ENCODE data around the gene IFNGR1. TPM values are rescaled to one million over a fixed set of nuclear protein-coding genes. Genes with fewer than 3 reads are reported as not detected.
"Not testable (repeated sequence)": the region's sequence is repeated elsewhere in the genome, so short reads cannot be mapped to it uniquely, and the experiment has no call there.

Gene IFNGR1
- total RNA-seq, 1 donor from 2014 or later: 67.3 TPM

DNA sequence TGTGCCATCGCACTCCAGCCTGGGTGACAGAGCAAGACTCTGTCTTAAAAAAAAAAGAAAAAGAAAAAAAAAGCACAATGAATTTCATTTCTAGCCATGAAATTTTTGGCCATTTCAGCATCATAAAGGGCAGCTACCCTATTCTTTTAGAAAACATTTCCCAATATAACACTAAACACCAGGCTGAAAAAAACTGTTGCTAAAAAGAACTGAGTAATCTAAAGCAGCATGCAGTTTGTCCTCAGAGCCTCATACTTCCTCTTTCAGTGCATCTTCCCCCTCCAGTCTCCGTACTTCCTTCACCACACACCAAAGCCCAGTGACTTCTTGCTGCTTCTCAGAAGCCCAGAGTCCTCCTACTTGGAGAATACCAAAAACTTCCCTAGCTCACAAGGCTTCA, 5.6 kb upstream of the IFNGR1 start:
- Histone ChIP-seq H3K9ac (ENCODE audit: low read depth in 1 of 3, low read length in 3 of 3) (no peak overlapping the region), H3K27ac (ENCODE audit: low read depth, low read length) (peak overlapping the region; percentile 43), H3K4me1 (ENCODE audit: control insufficient read depth in 3 of 3, insufficient read depth in 3 of 3, low read length in 3 of 3) (peaks cover 3 to 10% (median 8%) of the 10 kb centered on the region in 3 donors)

DNA sequence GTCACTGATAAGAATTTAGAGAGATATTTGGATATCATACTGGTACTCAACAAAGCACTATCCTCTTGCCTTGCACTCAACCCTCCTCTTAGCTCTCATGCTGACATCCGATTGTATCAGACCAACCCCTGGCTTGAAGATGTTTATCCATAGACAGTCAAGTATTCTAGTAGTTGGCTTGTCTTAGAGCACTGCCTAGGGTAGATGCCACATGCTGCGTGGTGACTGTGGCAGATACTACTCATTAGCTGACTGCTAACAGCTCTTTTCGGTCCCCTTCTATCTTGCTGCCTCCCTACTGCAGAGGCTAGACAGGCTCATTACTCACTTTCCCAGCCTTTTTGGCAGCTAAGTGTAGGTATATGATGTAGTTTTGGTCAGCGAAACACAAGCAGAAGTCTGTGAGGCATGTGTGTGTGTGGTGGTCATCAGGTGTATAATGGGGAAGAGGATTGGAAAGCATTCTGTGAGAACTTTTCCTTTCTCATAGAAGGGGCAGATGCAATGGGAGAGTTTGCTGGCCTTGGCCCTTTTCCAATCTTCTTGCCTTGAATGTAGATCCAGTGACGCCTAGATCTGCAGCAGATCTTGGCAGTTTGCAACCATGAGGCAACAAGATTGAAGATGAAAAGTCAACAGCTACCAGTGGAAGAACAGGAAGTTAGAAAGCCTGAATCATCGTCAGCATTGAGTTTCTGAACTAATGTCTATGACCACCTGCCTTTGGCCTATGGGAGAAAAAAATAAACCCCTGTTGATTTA, 4.4 kb upstream of the IFNGR1 start:
- no peaks in the 10 kb centered on the region for H3K36me3 ChIP-seq (ENCODE audit: control insufficient read depth in 3 of 3, insufficient read depth in 3 of 3, low read length in 3 of 3)
- peak overlapping the region; percentile 43 for H3K27ac ChIP-seq (ENCODE audit: low read depth, low read length)
- no peak overlapping the region for H3K9ac ChIP-seq (ENCODE audit: low read depth in 1 of 3, low read length in 3 of 3)
- no peaks in the 10 kb centered on the region for H3K9me3 ChIP-seq (ENCODE audit: control insufficient read depth in 3 of 3, low read length in 3 of 3)
- peaks cover 4 to 13% (median 12%) of the 10 kb centered on the region in 3 donors for H3K4me1 ChIP-seq (ENCODE audit: control insufficient read depth in 3 of 3, insufficient read depth in 3 of 3, low read length in 3 of 3)
- H3K4me3 ChIP-seq (ENCODE audit: low read length in 3 of 3): no peak overlapping the region
- H3K27me3 ChIP-seq (ENCODE audit: control insufficient read depth in 3 of 3, insufficient read depth in 3 of 3, low read length in 3 of 3): no peaks in the 10 kb centered on the region

More for the DNA sequence above, 5.6 kb upstream of the IFNGR1 start:
- Histone ChIP-seq H3K27me3 (ENCODE audit: control insufficient read depth in 3 of 3, insufficient read depth in 3 of 3, low read length in 3 of 3) (no peaks in the 10 kb centered on the region), H3K9me3 (ENCODE audit: control insufficient read depth in 3 of 3, low read length in 3 of 3) (no peaks in the 10 kb centered on the region), H3K4me3 (ENCODE audit: low read length in 3 of 3) (no peak overlapping the region), H3K36me3 (ENCODE audit: control insufficient read depth in 3 of 3, insufficient read depth in 3 of 3, low read length in 3 of 3) (no peaks in the 10 kb centered on the region)

DNA sequence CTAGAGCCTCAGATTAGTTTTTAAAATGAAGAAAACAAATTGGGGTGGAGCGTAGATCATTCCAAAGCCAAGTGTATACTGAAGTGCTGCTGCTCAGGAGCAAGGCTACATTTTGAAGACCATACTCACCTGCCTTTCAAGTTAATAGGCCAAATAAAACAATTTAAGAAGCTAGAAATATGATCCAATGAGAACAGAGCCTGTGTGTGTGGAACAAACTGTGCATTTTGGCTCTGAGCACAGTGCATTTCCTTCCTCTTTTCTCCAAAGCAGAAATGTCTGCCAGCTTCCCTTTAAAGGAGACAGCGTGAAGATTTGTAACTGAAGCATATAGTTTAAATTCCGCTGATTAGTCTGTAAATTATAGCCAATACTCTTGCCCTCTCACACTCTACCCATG, 3.2 kb upstream of the IFNGR1 start:
- no peak overlapping the region for H3K9ac ChIP-seq (ENCODE audit: low read depth in 1 of 3, low read length in 3 of 3)
- no peak overlapping the region for H3K4me3 ChIP-seq (ENCODE audit: low read length in 3 of 3)

DNA sequence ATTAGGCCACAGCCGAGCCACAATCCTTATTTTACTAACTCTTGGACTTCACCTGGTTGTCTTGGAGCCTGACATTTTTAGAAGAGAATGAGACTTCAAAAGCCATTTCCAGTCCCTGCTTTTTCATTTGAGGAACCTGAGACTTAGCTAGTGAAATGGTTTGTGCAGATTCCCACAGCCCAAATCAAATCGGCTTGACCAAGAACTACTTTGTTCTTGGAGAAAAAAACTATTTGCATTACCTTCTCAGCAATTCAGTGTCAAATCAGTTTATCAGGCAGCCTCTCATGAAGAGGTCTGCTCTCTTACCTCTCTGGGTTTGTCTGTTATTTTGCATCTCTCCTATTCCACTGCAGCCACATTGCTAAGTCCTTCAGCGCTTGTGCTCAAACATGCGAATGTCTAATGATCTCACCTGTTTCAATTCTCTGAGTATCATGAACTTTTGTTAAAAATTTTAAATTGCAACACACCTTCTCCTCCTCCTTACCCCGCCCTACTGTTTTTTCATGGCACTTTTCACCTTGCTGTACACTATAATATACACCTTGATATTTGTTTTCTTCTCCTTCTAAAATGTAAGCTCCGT, 573 bp upstream of the IFNGR1 start:
- peaks cover 29 to 35% (median 29%) of the 10 kb centered on the region in 3 donors for H3K4me1 ChIP-seq (ENCODE audit: control insufficient read depth in 3 of 3, insufficient read depth in 3 of 3, low read length in 3 of 3)
- peak overlapping the region; percentile 84 to 99 (median 99) for H3K9ac ChIP-seq (ENCODE audit: low read depth in 1 of 3, low read length in 3 of 3)
- peak overlapping the region; percentile 78 to 98 (median 92) for H3K4me3 ChIP-seq (ENCODE audit: low read length in 3 of 3)
- H3K27ac ChIP-seq (ENCODE audit: low read depth, low read length): peak overlapping the region; percentile 98
- H3K27me3 ChIP-seq (ENCODE audit: control insufficient read depth in 3 of 3, insufficient read depth in 3 of 3, low read length in 3 of 3): no peaks in the 10 kb centered on the region
- H3K36me3 ChIP-seq (ENCODE audit: control insufficient read depth in 3 of 3, insufficient read depth in 3 of 3, low read length in 3 of 3): no peaks in the 10 kb centered on the region
- H3K9me3 ChIP-seq (ENCODE audit: control insufficient read depth in 3 of 3, low read length in 3 of 3): no peaks in the 10 kb centered on the region

More for the DNA sequence above, 3.2 kb upstream of the IFNGR1 start:
- no peaks in the 10 kb centered on the region for H3K9me3 ChIP-seq (ENCODE audit: control insufficient read depth in 3 of 3, low read length in 3 of 3)
- no peaks in the 10 kb centered on the region for H3K36me3 ChIP-seq (ENCODE audit: control insufficient read depth in 3 of 3, insufficient read depth in 3 of 3, low read length in 3 of 3)
- no peaks in the 10 kb centered on the region for H3K27me3 ChIP-seq (ENCODE audit: control insufficient read depth in 3 of 3, insufficient read depth in 3 of 3, low read length in 3 of 3)
- H3K4me1 ChIP-seq (ENCODE audit: control insufficient read depth in 3 of 3, insufficient read depth in 3 of 3, low read length in 3 of 3): peaks cover 11 to 19% (median 17%) of the 10 kb centered on the region in 3 donors
- peak overlapping the region; percentile 48 for H3K27ac ChIP-seq (ENCODE audit: low read depth, low read length)

DNA sequence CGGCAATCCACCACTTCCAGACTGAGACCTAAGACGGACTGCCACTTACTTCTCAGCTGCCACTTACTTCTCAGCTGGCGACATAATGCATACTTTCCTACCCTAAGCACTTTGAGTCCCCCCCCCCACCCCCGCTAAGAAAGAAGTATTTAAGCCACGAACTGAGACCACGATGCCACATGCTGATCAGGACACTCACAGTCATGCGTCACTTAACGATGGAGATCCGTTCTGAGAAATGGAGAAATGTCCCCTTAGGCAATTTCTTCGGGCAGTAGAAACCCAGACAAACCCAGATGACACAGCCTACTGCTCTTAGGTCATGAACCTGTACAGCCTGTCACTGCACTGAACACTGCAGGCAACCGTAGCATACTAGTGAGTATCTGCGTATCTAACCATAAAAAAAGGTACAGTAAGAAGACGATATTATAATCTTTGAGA, 690 bp downstream of the IFNGR1 start:
- H3K27ac ChIP-seq (ENCODE audit: low read depth, low read length): peak overlapping the region; percentile 98
- peak overlapping the region; percentile 84 to 99 (median 99) for H3K9ac ChIP-seq (ENCODE audit: low read depth in 1 of 3, low read length in 3 of 3)
- peak overlapping the region; percentile 78 to 98 (median 92) for H3K4me3 ChIP-seq (ENCODE audit: low read length in 3 of 3)
- no peaks in the 10 kb centered on the region for H3K27me3 ChIP-seq (ENCODE audit: control insufficient read depth in 3 of 3, insufficient read depth in 3 of 3, low read length in 3 of 3)
- H3K36me3 ChIP-seq (ENCODE audit: control insufficient read depth in 3 of 3, insufficient read depth in 3 of 3, low read length in 3 of 3): no peaks in the 10 kb centered on the region
- H3K9me3 ChIP-seq (ENCODE audit: control insufficient read depth in 3 of 3, low read length in 3 of 3): no peaks in the 10 kb centered on the region
- H3K4me1 ChIP-seq (ENCODE audit: control insufficient read depth in 3 of 3, insufficient read depth in 3 of 3, low read length in 3 of 3): peaks cover 30 to 43% (median 40%) of the 10 kb centered on the region in 3 donors

DNA sequence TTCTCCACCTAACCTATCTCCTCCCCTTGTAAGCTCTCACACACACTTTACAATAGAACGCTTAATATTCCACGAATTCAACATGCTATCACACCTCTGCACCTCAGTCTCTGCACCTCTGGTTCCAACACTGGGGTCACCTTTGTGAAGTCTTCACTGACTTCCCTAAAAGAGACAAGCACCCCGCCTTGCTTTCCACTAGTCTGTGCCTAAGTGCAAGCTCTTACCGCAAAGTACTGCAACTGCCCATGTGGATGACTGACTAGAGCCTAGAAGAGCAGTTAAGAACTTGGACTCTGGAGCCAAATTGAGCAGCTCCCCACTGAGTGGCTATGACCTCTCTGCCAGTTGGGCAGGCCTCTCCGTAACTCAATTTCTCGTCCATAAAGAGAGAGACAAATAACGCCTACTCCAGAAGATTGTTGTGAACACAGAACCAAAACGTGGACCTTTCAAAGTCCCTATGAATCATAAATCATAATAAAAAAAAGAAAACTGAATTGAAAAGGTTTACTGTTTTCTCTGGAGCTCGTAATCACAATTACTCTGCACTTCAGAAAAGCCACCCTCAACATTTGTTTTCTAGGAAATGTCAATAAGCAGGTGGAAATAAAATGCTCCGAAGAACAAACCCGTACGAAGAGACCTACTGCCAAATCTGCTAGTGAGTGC, 1.2 kb downstream of the IFNGR1 start:
- H3K27me3 ChIP-seq (ENCODE audit: control insufficient read depth in 3 of 3, insufficient read depth in 3 of 3, low read length in 3 of 3): no peaks in the 10 kb centered on the region
- peaks cover 28 to 44% (median 42%) of the 10 kb centered on the region in 3 donors for H3K4me1 ChIP-seq (ENCODE audit: control insufficient read depth in 3 of 3, insufficient read depth in 3 of 3, low read length in 3 of 3)
- H3K9me3 ChIP-seq (ENCODE audit: control insufficient read depth in 3 of 3, low read length in 3 of 3): no peaks in the 10 kb centered on the region
- no peaks in the 10 kb centered on the region for H3K36me3 ChIP-seq (ENCODE audit: control insufficient read depth in 3 of 3, insufficient read depth in 3 of 3, low read length in 3 of 3)
- H3K9ac ChIP-seq (ENCODE audit: low read depth in 1 of 3, low read length in 3 of 3): peak overlapping the region; percentile 84 to 99 (median 99)
- peak overlapping the region; percentile 78 to 98 (median 92) for H3K4me3 ChIP-seq (ENCODE audit: low read length in 3 of 3)
- peak overlapping the region; percentile 98 for H3K27ac ChIP-seq (ENCODE audit: low read depth, low read length)

DNA sequence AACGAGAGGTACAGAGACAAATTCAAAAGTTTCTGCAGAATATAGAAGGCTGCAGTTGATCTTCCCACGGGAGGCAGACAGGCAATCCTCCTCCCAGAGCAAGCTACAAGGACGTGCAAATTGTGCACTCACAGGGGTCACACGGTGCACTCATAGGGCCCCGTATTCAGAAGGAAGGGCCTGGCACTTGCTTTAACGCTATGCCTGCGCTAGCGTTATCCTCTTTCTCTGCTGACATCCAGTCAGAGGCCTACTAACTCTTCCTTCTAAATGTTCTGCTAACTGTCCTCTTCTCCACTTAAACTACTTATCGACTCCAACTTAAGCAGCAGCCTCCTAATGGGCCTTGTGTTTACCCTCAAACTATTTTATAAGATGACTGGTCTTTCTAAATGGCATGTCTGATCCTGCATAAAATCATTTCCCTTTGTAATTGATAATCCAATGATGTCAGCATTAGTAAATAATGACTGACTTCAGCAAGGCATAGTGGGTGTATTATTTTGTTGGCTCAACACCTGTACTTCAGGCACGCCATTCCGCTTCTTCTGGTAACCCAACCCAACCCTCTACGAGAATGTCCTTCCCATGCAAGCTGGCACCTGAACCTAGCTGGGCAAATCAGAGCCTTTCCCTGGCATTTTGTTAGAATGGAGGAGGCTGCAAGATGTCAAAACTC, 2.2 kb downstream of the IFNGR1 start:
- Histone ChIP-seq H3K4me1 (ENCODE audit: control insufficient read depth in 3 of 3, insufficient read depth in 3 of 3, low read length in 3 of 3) (peaks cover 31 to 48% (median 44%) of the 10 kb centered on the region in 3 donors), H3K36me3 (ENCODE audit: control insufficient read depth in 3 of 3, insufficient read depth in 3 of 3, low read length in 3 of 3) (no peaks in the 10 kb centered on the region), H3K9me3 (ENCODE audit: control insufficient read depth in 3 of 3, low read length in 3 of 3) (no peaks in the 10 kb centered on the region), H3K27ac (ENCODE audit: low read depth, low read length) (peak overlapping the region; percentile 98), H3K4me3 (ENCODE audit: low read length in 3 of 3) (peak overlapping the region; percentile 78 to 98 (median 92)), H3K27me3 (ENCODE audit: control insufficient read depth in 3 of 3, insufficient read depth in 3 of 3, low read length in 3 of 3) (no peaks in the 10 kb centered on the region), H3K9ac (ENCODE audit: low read depth in 1 of 3, low read length in 3 of 3) (peak overlapping the region; percentile 84 to 99 (median 99))

DNA sequence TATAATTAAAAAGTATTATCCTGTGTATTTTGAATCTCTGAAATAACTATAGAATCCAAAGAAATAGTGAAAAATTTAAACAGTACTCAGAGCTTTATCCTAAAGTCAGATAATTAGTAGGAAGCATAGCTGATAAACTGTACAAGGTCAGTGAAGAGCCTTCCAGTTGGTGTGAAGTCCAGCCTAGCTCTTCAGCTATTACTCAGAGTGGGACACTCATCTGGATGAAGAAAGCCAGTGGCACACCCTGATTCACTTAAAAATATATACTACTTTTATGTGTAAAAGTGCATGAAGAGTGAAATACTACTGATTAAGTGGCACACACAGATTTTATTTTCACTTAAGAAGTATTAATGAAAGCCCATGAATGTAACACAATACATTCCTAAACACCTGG, 3.1 kb downstream of the IFNGR1 start:
- H3K4me1 ChIP-seq (ENCODE audit: control insufficient read depth in 3 of 3, insufficient read depth in 3 of 3, low read length in 3 of 3): peaks cover 36 to 54% (median 48%) of the 10 kb centered on the region in 3 donors
- no peak overlapping the region for H3K9ac ChIP-seq (ENCODE audit: low read depth in 1 of 3, low read length in 3 of 3)
- no peak overlapping the region for H3K27ac ChIP-seq (ENCODE audit: low read depth, low read length)
- H3K9me3 ChIP-seq (ENCODE audit: control insufficient read depth in 3 of 3, low read length in 3 of 3): no peaks in the 10 kb centered on the region
- H3K4me3 ChIP-seq (ENCODE audit: low read length in 3 of 3): peak overlapping the region in 1 of 3 donors; percentile 98
- H3K36me3 ChIP-seq (ENCODE audit: control insufficient read depth in 3 of 3, insufficient read depth in 3 of 3, low read length in 3 of 3): no peaks in the 10 kb centered on the region
- no peaks in the 10 kb centered on the region for H3K27me3 ChIP-seq (ENCODE audit: control insufficient read depth in 3 of 3, insufficient read depth in 3 of 3, low read length in 3 of 3)

DNA sequence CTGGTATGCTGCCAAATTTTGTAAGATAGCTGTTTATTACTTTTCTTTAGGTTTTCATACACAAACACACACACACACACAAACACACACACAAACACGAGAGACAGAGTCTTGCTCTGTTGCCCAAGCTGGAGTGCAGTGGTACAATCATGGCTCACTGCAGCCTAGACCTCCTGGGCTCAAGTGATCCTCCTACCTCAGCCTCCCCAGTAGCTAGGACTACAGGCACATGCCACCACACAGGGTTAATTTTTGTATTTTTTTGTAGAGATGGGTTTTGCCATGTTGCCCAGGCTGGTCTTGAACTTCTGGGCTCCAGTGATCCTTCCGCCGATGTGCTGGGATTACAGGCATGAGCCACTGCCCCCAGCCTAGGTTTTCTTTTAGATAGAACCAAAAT, 3.6 kb downstream of the IFNGR1 start:
- not testable (repeated sequence) for H3K27ac ChIP-seq (ENCODE audit: low read depth, low read length); H3K4me3 ChIP-seq (ENCODE audit: low read length in 3 of 3); H3K9me3 ChIP-seq (ENCODE audit: control insufficient read depth in 3 of 3, low read length in 3 of 3); H3K9ac ChIP-seq (ENCODE audit: low read depth in 1 of 3, low read length in 3 of 3); H3K36me3 ChIP-seq (ENCODE audit: control insufficient read depth in 3 of 3, insufficient read depth in 3 of 3, low read length in 3 of 3); H3K27me3 ChIP-seq (ENCODE audit: control insufficient read depth in 3 of 3, insufficient read depth in 3 of 3, low read length in 3 of 3)
- peaks cover 40 to 59% (median 48%) of the 10 kb centered on the region in 3 donors for H3K4me1 ChIP-seq (ENCODE audit: control insufficient read depth in 3 of 3, insufficient read depth in 3 of 3, low read length in 3 of 3)
